PC-9 (cell line): ENCODE results near the gene RIPK4.

ENCODE experiments used
- CTCF ChIP-seq: fragments of 200-600 bp; sonication (generic); conservative IDR thresholded peaks from 2 replicates; pipeline ENCODE4 v1.6.1; 2017; ENCODE audit warnings: mixed run types, antibody characterized with exemption, mild to moderate bottlenecking, moderate library complexity
- EZH2 ChIP-seq: fragments of 200-600 bp; sonication (generic); IDR thresholded peaks from 2 replicates; pipeline ENCODE4 v1.8.0; 2017; ENCODE audit warnings: antibody characterized with exemption, low read depth

GRCh38 chr21:41769933-41770332 lies 3.1 kb upstream of the RIPK4 start:
- TF ChIP-seq CTCF (no peak), EZH2 (no peak)
